Measurements from ENCODE around the gene GASK1A. TPM values are rescaled to one million over a fixed set of nuclear protein-coding genes. Genes with fewer than 3 reads are reported as not detected.
"Not testable (repeated sequence)": the region's sequence is repeated elsewhere in the genome, so short reads cannot be mapped to it uniquely, and the experiment has no call there.

The GASK1A gene
- total RNA-seq, 1 donor from 2014 or later = 2.9 TPM

DNA sequence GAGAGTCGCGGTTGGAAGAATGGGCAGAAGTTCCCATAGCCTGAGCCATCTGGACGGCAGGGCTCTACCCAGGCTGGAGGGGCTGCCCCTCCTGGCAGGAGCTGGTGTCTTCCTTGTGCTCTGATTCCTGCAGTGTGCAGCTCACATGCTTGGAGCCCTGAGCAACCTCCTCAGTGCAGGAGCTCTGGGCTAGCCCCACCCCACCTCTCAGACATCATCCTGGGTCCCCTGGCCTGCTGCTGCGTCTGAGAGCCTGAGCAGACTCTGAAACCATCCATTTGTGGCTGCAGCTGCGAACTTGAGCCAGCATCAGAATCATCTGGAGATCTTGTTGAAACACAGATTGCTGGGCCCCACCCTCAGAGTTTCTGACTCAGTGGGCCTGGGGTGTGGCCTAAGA lies 84.0 kb downstream of the GASK1A start:
- ATAC-seq = no peak

- ATAC-seq = not testable (repeated sequence)
Observed at GRCh38 chr3:43070670-43071069, 91.6 kb downstream of the GASK1A start.

DNA sequence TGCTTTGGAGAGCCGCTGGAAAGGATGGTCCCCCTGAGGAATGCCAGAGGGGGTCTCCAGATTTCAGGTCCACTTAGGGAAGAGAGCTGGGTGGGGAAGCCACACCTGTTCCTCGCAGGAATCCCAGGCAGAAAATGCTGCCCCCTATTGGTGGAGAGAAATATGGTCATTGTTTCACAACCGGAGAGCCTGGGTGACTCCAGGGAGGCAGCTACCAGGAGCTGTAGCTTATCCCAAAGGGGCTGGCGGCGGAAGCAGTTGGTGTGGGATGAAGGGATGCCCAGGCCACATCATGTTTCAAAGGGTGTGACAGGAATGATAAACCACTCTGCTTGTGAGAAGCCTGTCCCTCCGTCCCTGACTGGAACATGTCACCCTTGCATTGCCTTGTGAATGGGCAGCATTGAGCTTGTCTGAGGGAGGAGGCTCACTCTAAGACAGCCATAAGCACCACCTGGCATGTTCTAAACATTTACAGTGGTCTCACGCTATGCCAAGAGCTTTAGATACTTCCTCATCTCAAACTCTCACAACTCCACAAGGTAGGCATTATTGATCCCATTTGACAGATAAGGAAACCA lies 92.3 kb downstream of the GASK1A start:
- ATAC-seq = no peak

DNA sequence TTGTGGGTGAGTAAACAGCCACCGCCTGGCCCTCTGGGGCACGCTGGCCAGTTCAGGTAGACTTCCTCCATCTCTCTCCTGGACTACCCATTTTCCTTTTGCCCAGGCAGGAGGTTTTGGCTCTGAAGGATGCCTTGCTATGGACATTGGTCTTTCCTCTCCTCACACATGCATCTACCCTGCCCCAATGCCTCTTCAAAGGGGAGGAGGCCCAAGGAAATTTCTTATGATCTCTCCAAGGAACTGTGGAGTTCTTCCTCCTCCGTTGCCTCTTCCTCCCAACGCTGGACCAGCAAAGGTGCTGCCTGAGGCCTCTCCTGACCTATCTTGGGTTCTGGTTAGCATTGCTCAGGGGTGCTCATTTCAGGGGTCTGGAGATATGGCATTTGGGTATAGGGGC lies 93.2 kb downstream of the GASK1A start:
- ATAC-seq = no peak

GRCh38 chr3:43073116-43073835 lies 94.2 kb downstream of the GASK1A start:
- no peak for ATAC-seq

GRCh38 chr3:43073836-43074220 lies 94.7 kb downstream of the GASK1A start:
- peak; percentile 8 for ATAC-seq

GRCh38 chr3:43074482-43074881 lies 95.4 kb downstream of the GASK1A start:
- ATAC-seq = no peak

- no peak for ATAC-seq
Observed at GRCh38 chr3:43074901-43075689, 96.0 kb downstream of the GASK1A start.

GRCh38 chr3:43075904-43076661 lies 97.0 kb downstream of the GASK1A start:
- no peak for ATAC-seq

DNA sequence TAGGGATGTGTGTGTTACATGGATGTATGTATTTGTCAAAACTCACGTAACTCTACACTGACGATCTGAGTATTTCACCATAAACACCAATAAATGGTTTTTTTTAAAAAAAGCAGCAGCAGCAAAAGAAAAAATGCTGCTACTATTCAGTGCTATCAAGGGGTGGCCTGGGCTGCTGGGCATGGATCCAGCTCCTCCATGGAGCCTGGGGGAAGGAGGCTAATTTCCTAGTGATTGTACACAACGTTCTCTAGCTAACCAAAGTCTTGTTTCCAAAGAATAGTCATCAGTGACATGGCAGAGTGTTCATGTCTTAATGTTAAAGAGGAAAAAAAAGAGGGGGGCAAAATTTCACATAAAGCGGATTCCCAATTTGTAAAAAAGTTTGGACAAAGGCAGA lies 97.7 kb downstream of the GASK1A start:
- ATAC-seq = no peak

- ATAC-seq = no peak
Observed at GRCh38 chr3:43077261-43077660, 98.2 kb downstream of the GASK1A start.

- no peak for ATAC-seq
Observed at GRCh38 chr3:43077707-43078106, 98.6 kb downstream of the GASK1A start.

DNA sequence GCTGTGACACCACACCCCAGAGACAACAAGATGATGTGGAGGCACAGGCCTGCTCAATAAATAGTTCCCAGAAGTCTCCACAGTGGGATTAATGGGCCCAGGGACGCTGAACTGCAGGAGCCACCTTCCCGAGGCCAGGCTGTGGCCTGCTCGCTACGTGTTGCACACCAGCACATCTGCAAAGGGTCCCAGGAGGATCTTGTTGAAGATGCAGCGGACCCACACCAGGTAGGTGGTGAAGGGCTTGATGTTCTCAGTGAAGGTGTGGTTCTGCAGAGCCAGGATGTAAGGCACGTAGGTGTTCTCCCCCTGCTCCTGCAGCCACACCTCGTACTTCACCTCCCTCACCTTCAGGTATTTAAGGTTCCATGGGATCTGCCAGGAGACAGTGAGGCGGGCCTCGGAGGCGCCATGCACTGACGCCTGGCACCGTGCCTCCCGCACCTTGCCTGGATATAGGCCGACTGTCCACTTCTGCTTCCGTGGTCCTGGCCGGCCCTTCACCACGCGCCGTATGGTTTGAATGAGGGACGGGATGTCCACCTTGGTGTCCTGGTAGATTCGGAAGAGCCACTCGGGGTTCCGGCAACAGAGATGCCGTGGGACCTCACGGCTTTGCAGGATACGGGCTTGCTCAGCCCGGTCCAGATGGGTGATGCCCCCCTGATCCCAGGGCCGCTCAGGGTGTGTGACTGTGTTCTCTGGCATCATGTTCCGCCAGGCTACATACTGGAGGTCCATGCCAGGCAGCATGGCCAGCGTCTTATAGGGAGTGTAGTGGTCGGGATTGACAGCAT lies 100.6 kb downstream of the GASK1A start:
- ATAC-seq = no peak

DNA sequence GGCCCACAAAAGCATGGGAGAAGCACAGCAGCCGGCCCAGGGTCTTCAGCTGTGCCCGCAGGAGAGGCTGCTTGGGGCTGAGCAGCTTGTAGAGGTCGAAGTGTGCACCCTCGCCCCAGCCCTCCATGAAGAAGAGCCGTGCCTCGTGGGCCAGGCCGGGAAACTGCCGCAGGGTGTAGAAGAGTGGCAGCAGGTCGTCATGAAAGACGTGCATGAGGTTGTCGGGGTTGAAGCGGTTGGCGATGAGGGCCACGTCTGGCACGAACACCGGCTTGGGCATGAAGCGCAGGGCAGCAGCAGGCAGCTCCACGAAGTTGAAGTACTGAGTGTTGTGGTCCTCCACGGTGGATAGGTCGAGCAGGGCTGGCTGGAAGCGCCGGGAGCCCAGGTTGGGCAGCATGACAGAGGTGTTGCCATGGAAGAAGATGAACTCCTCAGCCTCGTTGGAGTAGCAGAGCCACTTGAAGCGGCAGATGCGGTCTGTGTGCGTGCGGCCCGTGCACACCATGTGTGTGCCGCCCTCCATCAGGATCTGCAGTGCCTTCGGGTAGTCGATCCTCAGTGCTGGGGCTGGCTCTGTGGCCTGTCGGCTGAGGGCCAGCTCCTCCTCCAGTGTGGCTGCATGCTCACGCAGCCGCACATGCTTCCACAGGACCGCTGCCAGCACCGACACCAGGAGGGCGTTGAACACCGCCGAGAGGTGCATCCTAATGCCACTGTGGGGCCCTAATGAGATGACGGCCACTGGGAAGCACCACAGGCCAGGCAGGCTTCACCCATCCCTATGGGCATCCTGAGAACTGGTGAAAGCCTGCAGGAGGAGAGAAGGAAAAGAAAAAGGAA lies 101.8 kb downstream of the GASK1A start:
- no peak for ATAC-seq

- ATAC-seq = no peak
Observed at GRCh38 chr3:43081796-43082195, 102.7 kb downstream of the GASK1A start.

DNA sequence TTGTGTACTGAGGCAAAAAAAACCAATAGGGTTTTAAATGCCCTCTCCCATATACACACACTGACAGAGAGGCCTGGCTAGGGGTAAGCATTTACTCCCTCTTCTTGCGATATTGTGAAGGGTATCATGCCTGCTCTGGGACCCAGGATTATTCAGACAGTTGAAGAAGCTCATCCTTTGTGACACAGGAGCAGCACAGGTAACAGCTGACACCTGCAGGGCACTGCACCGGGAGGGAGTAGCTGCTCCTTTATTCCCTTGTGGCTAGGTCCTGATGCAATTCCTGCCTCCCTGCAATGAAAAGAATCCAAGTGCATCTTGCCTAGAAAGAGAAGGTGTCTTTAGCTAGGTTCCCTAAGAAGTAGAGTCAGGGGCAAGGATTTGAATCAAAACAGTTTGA lies 103.3 kb downstream of the GASK1A start:
- no peak for ATAC-seq

- no peak for ATAC-seq
Observed at GRCh38 chr3:43086460-43087165, 107.5 kb downstream of the GASK1A start.

GRCh38 chr3:43087249-43087776 lies 108.2 kb downstream of the GASK1A start:
- ATAC-seq = no peak

DNA sequence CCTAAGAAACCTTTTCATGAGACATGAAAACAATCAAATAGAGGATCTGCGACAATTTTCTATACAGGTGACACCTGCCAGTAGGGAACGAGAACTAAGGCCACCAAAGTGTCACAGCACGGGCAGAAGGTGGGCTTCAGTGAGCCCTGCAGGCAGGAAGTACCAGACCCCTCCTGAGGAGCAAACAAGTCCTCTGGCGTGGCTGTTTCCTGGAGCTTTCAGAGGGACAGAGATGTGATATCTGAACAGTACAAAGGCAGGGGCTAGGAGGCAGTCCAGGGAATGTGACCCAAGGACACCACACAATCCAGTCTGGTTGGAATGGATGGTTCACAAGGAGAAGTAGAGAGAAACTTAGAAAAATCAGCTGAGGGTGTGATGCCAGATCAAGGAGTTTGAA lies 110.0 kb downstream of the GASK1A start:
- no peak for ATAC-seq

DNA sequence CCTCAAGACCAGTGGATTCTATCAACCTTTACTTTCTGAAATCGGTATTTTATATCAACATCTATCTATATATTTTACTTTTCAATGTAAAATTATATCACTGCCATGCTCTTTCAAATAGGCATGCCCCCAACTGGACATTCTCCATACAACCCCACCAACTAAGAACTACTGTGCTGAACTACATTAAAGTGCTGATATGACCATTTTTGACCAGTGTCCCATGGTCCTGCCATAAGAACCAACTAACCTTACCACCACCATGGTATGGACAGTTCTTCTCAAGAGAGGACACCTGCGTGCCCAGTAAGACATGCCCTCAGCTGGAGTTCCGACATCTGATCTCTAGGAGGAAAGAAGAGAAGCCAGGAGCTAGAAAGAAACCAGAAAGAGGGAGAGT lies 111.1 kb downstream of the GASK1A start:
- ATAC-seq = no peak

Data from esophagus mucosa (tissue), 1 donor.